HepG2 (cell line): ENCODE results near the gene RINL. TPM values are rescaled to one million over a fixed set of nuclear protein-coding genes. Genes with fewer than 3 reads are reported as not detected.
A peak's percentile ranks its signal among the peaks of the same experiment; 100 is the strongest.

Source experiments
- ATAC-seq: fragments of 200-7000 bp; cut with Tn5 transposase; 3 replicates; pipeline ENCODE4 v1.9.1; 2020; ENCODE audit warnings: mild to moderate bottlenecking, moderate library complexity
- BruUV-seq: library from RNA; stranded (reverse); fragments of 400-500 nt; replicated peaks from 2 replicates; lab custom pipeline; 2021; lab: Mats Ljungman, UMichigan
- CTCF ChIA-PET: fragments of 300-600 bp; formaldehyde crosslinking; extraction: SDS; loops from one replicate; lab custom pipeline; 2021; ENCODE audit warnings: low total read pairs, inconsistent platforms, low intra/inter-chr PET ratio; lab: Yijun Ruan, JAX
- POLR2A ChIA-PET: fragments of 350-600 bp; sonication (Branson Sonifier 250); formaldehyde crosslinking; loops from one replicate; lab custom pipeline; 2020; ENCODE audit warnings: antibody characterized with exemption, inconsistent platforms; lab: Yijun Ruan, JAX
- DNase-seq: peaks from one replicate; pipeline ENCODE4 v3.0.0-alpha.2; 2015; ENCODE audit warnings: low spot score
- FAIRE-seq: peaks from 3 replicates; lab custom pipeline; 2011; peaks lifted over from hg19 to GRCh38; lab: Jason Lieb, UNC
- H2AFZ ChIP-seq: one replicate; pipeline ENCODE4 v1.6.1; 2011; ENCODE audit warnings: low read length, inconsistent platforms
- H3K27ac ChIP-seq: fragments of 300-600 bp; 3 replicates; pipeline ENCODE4 v1.8.0; 2011; ENCODE audit warnings: mixed run types, mild to moderate bottlenecking, mixed read lengths, low read length, inconsistent platforms; ENCODE audit not compliant: insufficient read depth; ENCODE audit errors: extremely low read length
- H3K27me3 ChIP-seq, 2 experiments: fragments of 200-600 bp in 1 of 2; 2 replicates in 1 of 2; 3 replicates in 1 of 2; pipeline versions ENCODE4 v1.6.0 to v1.8.0; 2011; ENCODE audit warnings: low read length in 2 of 2, mild to moderate bottlenecking in 2 of 2, moderate library complexity in 2 of 2, inconsistent platforms in 1 of 2; ENCODE audit not compliant: insufficient read depth in 2 of 2, control insufficient read depth in 1 of 2
- H3K36me3 ChIP-seq, 2 experiments: fragments of 200-600 bp in 1 of 2; replicated peaks in 1 of 2; 2 replicates in 1 of 2; 3 replicates in 1 of 2; pipeline versions ENCODE4 v1.5.1 to v1.8.0; 2011; ENCODE audit warnings: low read length in 2 of 2, inconsistent platforms in 1 of 2; ENCODE audit not compliant: insufficient read depth in 2 of 2, control insufficient read depth in 1 of 2
- H3K4me1 ChIP-seq: 2 replicates; pipeline ENCODE4 v1.5.1; 2012; ENCODE audit warnings: low read length, inconsistent platforms; ENCODE audit not compliant: insufficient read depth
- H3K4me2 ChIP-seq: 2 replicates; pipeline ENCODE4 v1.6.0; 2011; ENCODE audit warnings: low read depth, low read length, inconsistent platforms
- H3K4me3 ChIP-seq, 3 experiments: fragments of 200-600 bp in 1 of 3; sonication (generic), shearing (Covaris generic) in 1 of 3; replicated peaks in 1 of 3; 2 replicates each; pipeline ENCODE4 v1.5.1; 2011 to 2016; ENCODE audit warnings: low read length in 3 of 3, inconsistent platforms in 2 of 3, low read depth in 2 of 3, mild to moderate bottlenecking in 2 of 3, control low read depth in 1 of 3, mixed read lengths in 1 of 3; ENCODE audit not compliant: insufficient read depth in 1 of 3
- H3K79me2 ChIP-seq: one replicate; pipeline ENCODE4 v1.6.1; 2011; ENCODE audit warnings: low read length, inconsistent platforms; ENCODE audit not compliant: insufficient read depth
- H3K9ac ChIP-seq: 2 replicates; pipeline ENCODE4 v1.6.0; 2011; ENCODE audit warnings: mild to moderate bottlenecking, low read depth, low read length, inconsistent platforms; ENCODE audit not compliant: insufficient read depth
- H3K9me3 ChIP-seq: 2 replicates; pipeline ENCODE4 v1.5.1; 2012; ENCODE audit warnings: mild to moderate bottlenecking, low read length
- H4K20me1 ChIP-seq: 2 replicates; pipeline ENCODE4 v1.6.0; 2011; ENCODE audit warnings: inconsistent platforms, mild to moderate bottlenecking, low read length, moderate library complexity; ENCODE audit not compliant: insufficient read depth
- ARID4A ChIP-seq: sonication (generic); formaldehyde crosslinking; IDR thresholded peaks from 2 replicates; pipeline ENCODE4 v1.5.0; 2020; ENCODE audit warnings: mild to moderate bottlenecking, missing genetic modification reagents, borderline replicate concordance
- IRX3 ChIP-seq: sonication (generic); formaldehyde crosslinking; IDR thresholded peaks from 2 replicates; pipeline ENCODE4 v1.8.1; 2023; ENCODE audit warnings: mild to moderate bottlenecking, low read depth, missing genetic modification reagents, borderline replicate concordance
- PRDM4 ChIP-seq: sonication (generic); formaldehyde crosslinking; IDR thresholded peaks from 2 replicates; pipeline ENCODE4 v1.9.0; 2021; ENCODE audit warnings: missing genetic modification reagents, borderline replicate concordance
- ZFP1 ChIP-seq: IDR thresholded peaks from 2 replicates; pipeline ENCODE4 v1.6.1; 2016
- ZNF263 ChIP-seq: sonication (generic); formaldehyde crosslinking; IDR thresholded peaks from 2 replicates; pipeline ENCODE4 v1.4.0; 2020; ENCODE audit warnings: missing genetic modification reagents
- ZNF274 ChIP-seq: sonication (generic); formaldehyde crosslinking; IDR thresholded peaks from 2 replicates; pipeline ENCODE4 v1.5.1; 2020; ENCODE audit warnings: mild to moderate bottlenecking, missing genetic modification reagents
- ZNF451 ChIP-seq: sonication (generic); formaldehyde crosslinking; IDR thresholded peaks from 2 replicates; pipeline ENCODE4 v1.5.0; 2020; ENCODE audit warnings: mild to moderate bottlenecking, missing genetic modification reagents
- WGBS: methylation state at CpG from one replicate; pipeline ENCODE4 v1.1.6; 2017; ENCODE audit warnings: low lambda C conversion rate; 5-methylcytosine and 5-hydroxymethylcytosine counted together
- in situ Hi-C: cut with HindIII; loops from 2 replicates; pipeline ENCODE4 v1.10.0; 2017; ENCODE audit warnings: low pct_unique_long_range_greater_than_20kb; ENCODE audit not compliant: extremely low pct_ligation_motif_present
- intact Hi-C: fragments of 100-400 bp; cut with micrococcal nuclease; formaldehyde crosslinking; loops from one replicate; pipeline ENCODE4 v1.10.0; 2022; ENCODE audit not compliant: unreplicated experiment
- polyA plus RNA-seq, 8 experiments: library from polyadenylated mRNA; depleted of rRNA in 3 of 8; stranded (reverse) in 7 of 8; unstranded in 1 of 8; fragments of >200 nt; fragmentation: Illumina TruSeq in 4 of 8; extraction: Trizol in 4 of 8; gene quantifications; 2 replicates each; pipeline versions ENCODE4 v1.2.1 to v1.2.3, GENCODE V29; 2011 to 2016; ENCODE audit warnings: low read depth in 4 of 8, missing spikeins in 1 of 8, mixed read lengths in 1 of 8; ENCODE audit not compliant: insufficient read depth in 1 of 8
- total RNA-seq, 5 experiments: library from RNA; depleted of rRNA; stranded (reverse); fragments of >200 nt; fragmentation: Illumina TruSeq; extraction: Trizol; gene quantifications; 2 replicates each; pipeline ENCODE4 v1.2.3, GENCODE V29; 2016; ENCODE audit warnings: low read depth in 1 of 5
- TF ChIP-seq, protein P1 (sequence below): sonication (generic); formaldehyde crosslinking; IDR thresholded peaks from 2 replicates; pipeline ENCODE4 v1.4.0; 2020; ENCODE audit warnings: mild to moderate bottlenecking, missing genetic modification reagents

The RINL gene
- total and polyA plus RNA-seq, 2 of the 13 experiments (the other 11 are each of a cell fraction or from before 2014, with no cell fraction given), result 11.4 to 18.0 TPM

DNA sequence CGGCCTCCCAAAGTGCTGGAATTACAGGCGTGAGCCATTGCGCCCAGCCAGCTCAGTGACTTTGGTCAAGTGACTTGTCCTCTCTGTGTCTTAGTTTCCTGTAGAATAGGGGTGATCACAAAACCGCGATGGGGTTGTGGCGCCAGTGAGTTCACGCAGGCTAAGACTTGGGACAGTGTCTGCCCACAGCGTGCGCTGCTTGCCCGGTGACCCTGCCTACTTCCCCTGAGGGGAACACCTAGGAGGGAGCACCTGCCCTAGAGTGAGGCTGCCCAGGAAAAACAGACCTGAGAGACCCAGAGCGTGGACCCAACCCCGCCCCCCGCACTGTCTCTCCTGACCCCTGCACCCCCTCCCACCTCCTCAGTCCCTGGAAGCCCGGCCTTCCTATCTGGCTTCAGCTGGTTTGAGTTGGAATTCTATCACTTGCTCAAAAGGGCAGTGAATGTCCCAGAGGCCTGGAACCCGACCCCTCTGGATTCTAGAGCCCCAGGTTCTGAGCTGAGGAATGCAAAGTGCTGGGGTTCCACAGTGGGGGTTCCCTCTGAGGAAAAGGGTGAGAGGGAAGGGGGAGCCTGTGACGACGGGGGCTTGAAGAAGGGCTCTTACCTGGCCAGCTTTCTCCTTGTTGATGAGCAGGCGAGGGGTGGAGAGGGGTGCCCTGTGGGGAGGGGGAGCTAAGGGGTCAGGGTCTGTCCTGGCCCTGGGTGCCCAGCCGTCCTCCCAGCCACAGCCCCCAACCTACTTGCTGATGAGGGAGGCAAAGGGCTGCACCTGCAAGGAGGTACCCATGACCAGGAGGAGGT is 2.2 kb upstream of the RINL start:
- no peaks in the 10 kb centered on the region for H3K27me3 ChIP-seq
- in situ Hi-C loops, result no loop called here
- H4K20me1 ChIP-seq, result no peaks in the 10 kb centered on the region
- H3K9ac ChIP-seq, result no peak overlapping the region
- ATAC-seq, result no peak
- TF ChIP-seq PRDM4 (CRISPR knock-in tag) (no peak), ZNF263 (CRISPR knock-in tag) (0 out of 2 replicates have a peak, but pooled peaks have one; percentile 34), ZFP1 (CRISPR knock-in tag) (no peak), ZNF274 (no peak), ZNF451 (CRISPR knock-in tag) (no peak), ARID4A (no peak), IRX3 (CRISPR knock-in tag) (no peak)
- TF ChIP-seq, protein P1, sequence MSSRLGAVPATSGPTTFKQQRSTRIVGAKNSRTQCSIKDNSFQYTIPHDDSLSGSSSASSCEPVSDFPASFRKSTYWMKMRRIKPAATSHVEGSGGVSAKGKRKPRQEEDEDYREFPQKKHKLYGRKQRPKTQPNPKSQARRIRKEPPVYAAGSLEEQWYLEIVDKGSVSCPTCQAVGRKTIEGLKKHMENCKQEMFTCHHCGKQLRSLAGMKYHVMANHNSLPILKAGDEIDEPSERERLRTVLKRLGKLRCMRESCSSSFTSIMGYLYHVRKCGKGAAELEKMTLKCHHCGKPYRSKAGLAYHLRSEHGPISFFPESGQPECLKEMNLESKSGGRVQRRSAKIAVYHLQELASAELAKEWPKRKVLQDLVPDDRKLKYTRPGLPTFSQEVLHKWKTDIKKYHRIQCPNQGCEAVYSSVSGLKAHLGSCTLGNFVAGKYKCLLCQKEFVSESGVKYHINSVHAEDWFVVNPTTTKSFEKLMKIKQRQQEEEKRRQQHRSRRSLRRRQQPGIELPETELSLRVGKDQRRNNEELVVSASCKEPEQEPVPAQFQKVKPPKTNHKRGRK (CRISPR knock-in tag), result no peak
- H3K4me1 ChIP-seq, result peaks cover 45% of the 10 kb centered on the region
- H3K9me3 ChIP-seq, result no peaks in the 10 kb centered on the region
- H3K4me2 ChIP-seq, result no peak overlapping the region
- WGBS, result 88% methylated on average over 11 of the region's 19 CpGs
- H3K79me2 ChIP-seq, result no peaks in the 10 kb centered on the region
- intact Hi-C loops, result no loop called here
- no peak overlapping the region for H3K27ac ChIP-seq
- no peak overlapping the region for H2AFZ ChIP-seq
- H3K36me3 ChIP-seq, result peaks cover 0 to 2% of the 10 kb centered on the region in 2 experiments; a peak in 2 of 5 replicates
- no peak for FAIRE-seq
- CTCF ChIA-PET, result no interaction called here
- POLR2A ChIA-PET, result interaction anchor here (1.3 to 5.6 kb wide), 3 partner anchors 21 to 31 kb away, joined by 4 to 37 read pairs (median 5); no protein-coding TSS in a partner anchor
- DNase-seq, result no peak
- no peak overlapping the region for H3K4me3 ChIP-seq
- no TSS peak for BruUV-seq
